HCT116 (cell line): ENCODE measurements around the gene BICDL2. TPM values are rescaled to one million over a fixed set of nuclear protein-coding genes. Genes with fewer than 3 reads are reported as not detected.

ENCODE experiments used
- ATAC-seq: fragments of 200-7000 bp; cut with Tn5 transposase; 2 replicates; pipeline ENCODE4 v1.9.1; 2020; ENCODE audit warnings: mild to moderate bottlenecking, moderate library complexity
- BruUV-seq: library from RNA; stranded (reverse); fragments of 400-500 nt; replicated peaks from 2 replicates; lab custom pipeline; 2021; lab: Mats Ljungman, UMichigan
- CTCF ChIA-PET: fragments of 300-600 bp; sonication (Branson Sonifier 250); formaldehyde crosslinking; loops from one replicate; lab custom pipeline; 2021; ENCODE audit warnings: antibody characterized with exemption; lab: Charles Lee
- POLR2A ChIA-PET: fragments of 300-600, 350-600 bp; sonication (Branson Sonifier 250); formaldehyde crosslinking; loops from one replicate; lab custom pipeline; 2021; ENCODE audit warnings: antibody characterized with exemption; lab: Charles Lee
- RAD21 ChIA-PET, 2 experiments: fragments of 300-600 bp; sonication (Branson Sonifier 250); formaldehyde crosslinking; loops; one replicate each; lab custom pipeline; 2023; ENCODE audit warnings: low total read pairs in 2 of 2; ENCODE audit not compliant: uncharacterized antibody in 2 of 2, unreplicated experiment in 2 of 2, low non-redundant PET in 1 of 2; lab: Charles Lee
- DNase-seq: peaks from one replicate; pipeline ENCODE4 v3.0.0-alpha.2; 2010; ENCODE audit warnings: low read depth, low spot score
- H2AFZ ChIP-seq: fragments of 200-600 bp; shearing (Covaris generic), sonication (generic); 2 replicates; pipeline ENCODE4 v1.6.1; 2017; ENCODE audit warnings: low read depth, mixed run types, mixed read lengths, antibody characterized with exemption, low read length; ENCODE audit not compliant: poor library complexity, severe bottlenecking
- H3K27ac ChIP-seq: 2 replicates; pipeline ENCODE4 v1.5.1; 2012; ENCODE audit warnings: low read depth, low read length
- H3K27me3 ChIP-seq: fragments of 200-600 bp; sonication (generic); 2 replicates; pipeline ENCODE4 v1.6.1; 2016; ENCODE audit warnings: mixed run types, low read length, mixed read lengths; ENCODE audit not compliant: insufficient read depth
- H3K36me3 ChIP-seq, 2 experiments: fragments of 200-500 bp in 1 of 2; fragments of 200-600 bp in 1 of 2; sonication (Bioruptor generic) in 1 of 2; sonication (generic) in 1 of 2; 2 replicates each; pipeline versions ENCODE4 v1.5.1 to v1.6.1; 2014 to 2016; ENCODE audit warnings: low read length in 2 of 2, inconsistent platforms in 1 of 2, mixed read lengths in 1 of 2, mixed run types in 1 of 2; ENCODE audit not compliant: insufficient read depth in 2 of 2, control insufficient read depth in 1 of 2
- H3K4me1 ChIP-seq, 2 experiments: fragments of 200-600 bp in 1 of 2; sonication (generic) in 1 of 2; 2 replicates each; pipeline versions ENCODE4 v1.5.1 to v1.6.1; 2012 to 2017; ENCODE audit warnings: low read length in 2 of 2, inconsistent platforms in 1 of 2, mild to moderate bottlenecking in 1 of 2, mixed read lengths in 1 of 2, mixed run types in 1 of 2, moderate library complexity in 1 of 2; ENCODE audit not compliant: insufficient read depth in 2 of 2, control insufficient read depth in 1 of 2
- H3K4me2 ChIP-seq: fragments of 200-600 bp; sonication (generic); 2 replicates; pipeline ENCODE4 v1.6.1; 2017; ENCODE audit warnings: mixed run types, low read length, mixed read lengths
- H3K4me3 ChIP-seq, 2 experiments: fragments of 200-600 bp in 1 of 2; sonication (generic) in 1 of 2; replicated peaks in 1 of 2; 2 replicates each; pipeline ENCODE4 v1.5.1; 2011 to 2016; ENCODE audit warnings: low read length in 2 of 2, control low read depth in 1 of 2, low read depth in 1 of 2, mild to moderate bottlenecking in 1 of 2, mixed read lengths in 1 of 2, mixed run types in 1 of 2
- H3K79me2 ChIP-seq: fragments of 200-600 bp; sonication (generic); 2 replicates; pipeline ENCODE4 v1.6.1; 2017; ENCODE audit warnings: mild to moderate bottlenecking, mixed run types, low read length, moderate library complexity, mixed read lengths; ENCODE audit not compliant: insufficient read depth
- H3K9ac ChIP-seq: fragments of 200-600 bp; sonication (generic); 2 replicates; pipeline ENCODE4 v1.6.1; 2016; ENCODE audit warnings: low read length, mixed read lengths
- H3K9me2 ChIP-seq: fragments of 200-600 bp; sonication (generic), shearing (Covaris generic); 2 replicates; pipeline ENCODE4 v1.6.1; 2017; ENCODE audit warnings: mixed run types, mild to moderate bottlenecking, moderate library complexity; ENCODE audit not compliant: insufficient read depth
- H3K9me3 ChIP-seq, 2 experiments: fragments of 200-500 bp in 1 of 2; fragments of 200-600 bp in 1 of 2; sonication (Bioruptor generic) in 1 of 2; sonication (generic) in 1 of 2; 2 replicates each; pipeline ENCODE4 v1.6.1; 2014 to 2017; ENCODE audit warnings: low read length in 2 of 2, mixed read lengths in 2 of 2, inconsistent platforms in 1 of 2, low read depth in 1 of 2, mild to moderate bottlenecking in 1 of 2, mixed run types in 1 of 2, moderate library complexity in 1 of 2; ENCODE audit not compliant: control insufficient read depth in 1 of 2, insufficient read depth in 1 of 2
- H4K20me1 ChIP-seq: fragments of 200-600 bp; sonication (generic), shearing (Covaris generic); 2 replicates; pipeline ENCODE4 v1.6.1; 2017; ENCODE audit warnings: mixed run types, mild to moderate bottlenecking, moderate library complexity; ENCODE audit not compliant: insufficient read depth
- EGR1 ChIP-seq: IDR thresholded peaks from 2 replicates; pipeline ENCODE4 v1.6.1; 2012; ENCODE audit warnings: low read depth
- ELF1 ChIP-seq: IDR thresholded peaks from 2 replicates; pipeline ENCODE4 v1.6.1; 2012; ENCODE audit warnings: low read depth, borderline replicate concordance
- POLR2AphosphoS5 ChIP-seq: IDR thresholded peaks from 2 replicates; pipeline ENCODE4 v1.6.1; 2011; ENCODE audit warnings: mild to moderate bottlenecking, low read depth, low read length, moderate library complexity
- RAD21 ChIP-seq: IDR thresholded peaks from 2 replicates; pipeline ENCODE4 v1.6.1; 2012; ENCODE audit warnings: low read depth, mild to moderate bottlenecking
- TCF7L2 ChIP-seq: IDR thresholded peaks from 2 replicates; pipeline ENCODE4 v1.7.0; 2011; ENCODE audit warnings: borderline replicate concordance, inconsistent platforms; ENCODE audit not compliant: insufficient read depth, insufficient read length; ENCODE audit errors: extremely low read depth
- YY1 ChIP-seq: IDR thresholded peaks from 2 replicates; pipeline ENCODE4 v1.6.1; 2011; ENCODE audit warnings: low read length, low read depth, moderate library complexity, mild to moderate bottlenecking; ENCODE audit not compliant: insufficient replicate concordance; ENCODE audit errors: extremely low read depth
- intact Hi-C: fragments of 100-400 bp; cut with micrococcal nuclease; formaldehyde crosslinking; loops from 2 replicates; pipeline ENCODE4 v1.10.0; 2022
- total RNA-seq: library from RNA; stranded (reverse); gene quantifications from one replicate; pipeline ENCODE4 v1.2.1, GENCODE V29; 2021; ENCODE audit not compliant: unreplicated experiment

The BICDL2 gene
- total RNA-seq, 1 experiment from 2014 or later = 21.3 TPM

DNA sequence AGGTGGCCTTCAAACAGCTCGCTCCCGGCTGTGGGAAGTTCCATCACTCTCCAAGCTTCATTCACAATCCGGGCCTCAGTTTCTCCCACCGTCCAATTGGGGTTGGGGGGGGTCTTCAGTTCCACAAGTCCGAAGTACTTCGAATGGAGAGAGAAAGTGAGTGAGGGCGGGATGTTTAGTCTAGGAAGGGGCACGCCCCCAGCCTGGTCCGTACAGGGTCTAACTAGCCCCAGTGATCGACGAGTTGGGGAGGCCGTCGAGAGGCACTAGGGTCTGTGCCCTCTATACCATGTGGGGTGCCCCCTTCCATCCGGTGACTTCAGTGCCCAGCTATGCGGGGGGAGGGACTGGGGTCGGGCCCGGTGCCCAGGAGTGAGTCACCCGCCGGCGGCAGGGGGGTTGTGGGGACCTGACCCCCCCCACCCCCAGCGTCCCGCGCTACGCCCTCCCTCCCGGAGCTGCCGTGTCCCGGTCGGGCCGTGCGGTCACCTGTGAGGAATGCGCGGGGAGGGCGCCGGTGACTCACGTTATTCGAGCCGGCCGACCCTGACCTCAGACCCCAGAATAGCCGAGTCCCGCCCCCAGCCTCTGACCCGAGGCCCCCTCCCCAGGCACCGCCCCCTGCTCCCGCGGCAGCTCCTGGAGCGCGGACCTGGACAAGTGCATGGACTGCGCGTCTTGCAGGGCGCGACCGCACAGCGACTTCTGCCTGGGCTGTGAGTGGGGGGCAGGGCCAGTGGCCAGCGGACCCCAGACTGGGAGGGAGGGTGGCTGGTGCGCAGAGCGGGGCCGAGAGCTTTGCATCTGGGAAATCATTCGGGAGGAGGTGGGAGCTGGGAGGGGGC is 15.9 kb downstream of the BICDL2 start:
- CTCF ChIA-PET = interaction anchor here (0.8 to 6.1 kb wide), 9 partner anchors 8 to 38 kb away, joined by 3 to 39 read pairs (median 5); no protein-coding TSS in a partner anchor
- Histone ChIP-seq H3K9ac (peak overlapping the region; percentile 99), H3K79me2 (peaks cover 26% of the 10 kb centered on the region; the same call in 1 of the 2 replicates), H3K4me2 (peak overlapping the region; percentile 86), H3K9me3 (no peaks in the 10 kb centered on the region), H4K20me1 (no peaks in the 10 kb centered on the region), H3K36me3 (peaks cover 0 to 17% of the 10 kb centered on the region in 2 experiments; a peak in 1 of 4 replicates), H3K27ac (peak overlapping the region; percentile 100), H3K9me2 (no peaks in the 10 kb centered on the region), H3K27me3 (no peaks in the 10 kb centered on the region), H3K4me3 (peak overlapping the region; percentile 94 to 95), H3K4me1 (peaks cover 27 to 61% of the 10 kb centered on the region in 2 experiments), H2AFZ (no peak overlapping the region)
- TSS peak; percentile 59 for BruUV-seq
- peak; percentile 20 for ATAC-seq
- TF ChIP-seq ELF1 (no peak), TCF7L2 (peak; percentile 44), POLR2AphosphoS5 (peak; percentile 29; the same call in 1 of the 2 replicates), RAD21 (no peak), EGR1 (no peak), YY1 (peak; percentile 30)
- POLR2A ChIA-PET = interaction anchor here (0.5 to 8.2 kb wide), 21 partner anchors 9 to 1769 kb away, joined by 3 to 188 read pairs (median 4); partner anchors contain the start of genes CLDN9, KREMEN2, MMP25 and PAQR4
- RAD21 ChIA-PET = interaction anchor here in 1 of 2 experiments (0.7 kb wide), 1 partner anchor 11 kb away, joined by 3 read pairs; no protein-coding TSS in a partner anchor
- DNase-seq = peak; percentile 66
- intact Hi-C loops = loop anchor here (5.0 kb wide), 2 partner anchors 39 to 864 kb away; partner anchors contain the start of genes PKMYT1 and TRAF7
